HG02938 (cell line): Measurements from ENCODE around the gene ZC3H7B.

Source experiments
- ATAC-seq: cut with Tn5 transposase; IDR thresholded peaks from one replicate; pipeline ENCODE4 v1.9.1; 2021; ENCODE audit warnings: mild to moderate bottlenecking, moderate library complexity; ENCODE audit not compliant: unreplicated experiment

Gene ZC3H7B

DNA sequence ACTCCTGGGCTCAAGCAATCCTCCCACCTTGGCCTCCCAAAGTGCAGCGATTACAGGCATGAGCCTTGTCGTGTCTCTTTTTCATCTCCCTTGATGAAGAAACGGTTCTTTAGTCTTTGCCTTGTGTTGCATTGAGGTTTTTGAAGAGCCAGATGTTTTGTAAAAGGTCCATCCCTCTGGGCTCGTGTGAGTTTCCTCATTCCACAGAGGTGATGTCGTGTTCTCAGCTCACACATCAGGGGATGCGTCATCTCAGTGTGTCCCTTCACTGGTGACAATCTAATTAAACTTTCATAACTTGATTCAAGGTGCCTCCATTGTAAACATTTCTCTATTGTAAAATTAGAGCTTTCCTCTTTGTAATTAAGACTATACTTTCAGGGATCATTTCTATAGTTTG is 50.7 kb downstream of the ZC3H7B start:
- ATAC-seq = no peak

- ATAC-seq = no peak
These were observed 52.7 kb downstream of the ZC3H7B start for GRCh38 chr22:41353862-41354575.

DNA sequence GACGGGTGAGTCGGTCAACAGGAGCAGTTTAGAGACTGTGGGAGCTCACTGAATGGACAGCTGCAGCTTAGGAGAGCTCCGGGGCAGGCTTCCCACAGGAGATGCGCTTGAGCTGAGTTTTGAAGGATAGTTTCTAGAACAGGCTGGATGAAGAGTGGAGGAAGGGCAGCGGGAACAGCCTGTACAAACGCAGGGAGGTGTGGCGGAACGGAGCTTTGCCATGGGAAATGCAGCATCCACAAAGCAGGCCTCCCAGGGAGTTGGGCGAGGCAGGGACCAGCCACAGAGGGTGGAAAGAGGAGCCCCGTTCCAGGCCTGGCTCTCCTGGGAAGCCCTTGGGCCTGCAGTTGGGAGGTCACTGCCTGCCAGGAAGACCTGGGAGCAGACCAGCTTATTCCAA is 53.7 kb downstream of the ZC3H7B start:
- no peak for ATAC-seq

DNA sequence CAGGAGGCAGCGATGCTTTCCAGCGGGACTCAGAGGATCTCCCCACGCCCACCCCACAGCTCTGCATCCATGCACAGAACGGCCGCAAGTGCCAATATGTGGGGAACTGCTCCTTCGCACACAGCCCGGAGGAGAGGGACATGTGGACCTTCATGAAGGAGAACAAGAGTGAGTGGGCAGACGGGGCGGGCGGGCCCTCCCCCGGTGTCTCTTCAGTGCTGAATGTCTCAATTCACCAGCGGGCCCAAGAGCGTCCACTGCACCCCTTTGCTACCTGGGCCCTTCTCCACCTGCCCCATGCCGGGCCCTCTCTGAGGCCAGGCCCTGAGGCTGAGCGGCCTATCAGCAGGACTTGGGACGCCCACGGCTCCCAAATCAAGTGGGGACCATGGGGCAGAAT is 54.6 kb downstream of the ZC3H7B start:
- no peak for ATAC-seq

DNA sequence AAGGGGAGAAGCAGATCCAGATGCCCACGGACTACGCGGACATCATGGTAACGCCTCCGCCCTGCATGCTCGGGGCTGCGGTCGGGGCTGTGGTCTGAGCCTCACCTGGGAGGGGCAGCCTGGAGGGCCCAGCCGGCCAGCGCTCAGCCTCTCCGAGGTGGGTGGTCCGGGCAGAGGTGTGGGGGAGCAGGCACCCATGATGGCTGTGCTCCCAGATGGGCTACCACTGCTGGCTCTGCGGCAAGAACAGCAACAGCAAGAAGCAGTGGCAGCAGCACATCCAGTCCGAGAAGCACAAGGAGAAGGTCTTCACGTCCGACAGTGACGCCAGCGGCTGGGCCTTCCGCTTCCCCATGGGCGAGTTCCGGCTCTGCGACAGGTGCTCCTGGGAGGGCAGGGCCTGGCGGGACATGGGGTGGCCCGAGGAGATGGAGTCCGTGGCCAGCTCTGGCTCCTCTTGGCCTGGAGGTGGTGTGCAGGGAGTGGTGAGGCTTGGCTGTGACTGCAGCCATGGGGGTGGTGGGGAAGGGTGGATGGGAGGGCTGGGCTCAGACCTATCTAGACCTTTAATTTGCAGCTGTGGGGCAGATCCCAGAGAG is 55.2 kb downstream of the ZC3H7B start:
- no peak for ATAC-seq

- no peak for ATAC-seq
These were observed 55.9 kb downstream of the ZC3H7B start for GRCh38 chr22:41357191-41357590.

GRCh38 chr22:41358927-41359326 is 57.6 kb downstream of the ZC3H7B start:
- ATAC-seq = no peak

- ATAC-seq = no peak
These were observed 58.1 kb downstream of the ZC3H7B start for GRCh38 chr22:41359376-41359775.

- no peak for ATAC-seq
These were observed 58.8 kb downstream of the ZC3H7B start for GRCh38 chr22:41360126-41360525.

GRCh38 chr22:41361716-41362310 is 60.5 kb downstream of the ZC3H7B start:
- no peak for ATAC-seq

- no peak for ATAC-seq
These were observed 61.3 kb downstream of the ZC3H7B start for GRCh38 chr22:41362615-41363014.

DNA sequence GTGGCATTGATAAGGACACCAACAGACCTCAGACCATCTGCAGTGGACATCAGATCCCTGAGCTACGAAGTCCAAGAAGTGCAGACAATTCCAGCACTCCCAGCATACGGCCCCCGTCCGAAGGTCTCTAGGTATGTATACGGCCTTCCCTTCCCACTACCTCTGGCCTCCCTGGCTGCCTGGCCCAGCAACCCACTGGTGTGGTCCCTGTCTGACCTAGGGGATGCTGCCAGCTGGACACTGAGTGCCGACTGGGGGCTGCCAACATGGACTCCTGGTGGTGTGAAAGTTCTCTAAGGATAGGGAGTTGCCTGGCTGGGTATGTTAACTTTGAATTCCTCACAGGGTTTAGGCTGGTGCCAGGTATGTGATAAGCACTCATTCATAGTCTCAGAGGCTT is 62.9 kb downstream of the ZC3H7B start:
- no peak for ATAC-seq

- no peak for ATAC-seq
These were observed 63.6 kb downstream of the ZC3H7B start for GRCh38 chr22:41364955-41365354.

DNA sequence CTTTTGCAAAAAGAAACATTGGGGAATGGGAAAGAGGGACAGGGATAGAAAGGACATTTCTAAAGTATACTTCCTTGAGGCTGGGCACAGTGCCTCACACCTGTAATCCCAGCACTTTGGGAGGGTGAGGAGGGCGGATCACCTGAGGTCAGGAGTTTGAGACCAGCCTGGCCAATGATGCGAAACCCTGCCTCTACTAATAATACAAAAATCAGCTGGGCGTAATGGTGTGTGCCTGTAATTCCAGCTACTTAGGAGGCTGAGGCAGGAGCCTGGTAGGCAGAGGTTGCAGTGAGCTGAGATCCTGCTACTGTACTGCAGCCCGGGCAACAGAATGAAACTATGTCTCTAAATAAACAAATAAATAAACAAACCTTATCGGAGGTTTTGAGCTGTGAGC is 64.1 kb downstream of the ZC3H7B start:
- no peak for ATAC-seq

GRCh38 chr22:41366323-41367029 is 65.2 kb downstream of the ZC3H7B start:
- ATAC-seq = no peak

DNA sequence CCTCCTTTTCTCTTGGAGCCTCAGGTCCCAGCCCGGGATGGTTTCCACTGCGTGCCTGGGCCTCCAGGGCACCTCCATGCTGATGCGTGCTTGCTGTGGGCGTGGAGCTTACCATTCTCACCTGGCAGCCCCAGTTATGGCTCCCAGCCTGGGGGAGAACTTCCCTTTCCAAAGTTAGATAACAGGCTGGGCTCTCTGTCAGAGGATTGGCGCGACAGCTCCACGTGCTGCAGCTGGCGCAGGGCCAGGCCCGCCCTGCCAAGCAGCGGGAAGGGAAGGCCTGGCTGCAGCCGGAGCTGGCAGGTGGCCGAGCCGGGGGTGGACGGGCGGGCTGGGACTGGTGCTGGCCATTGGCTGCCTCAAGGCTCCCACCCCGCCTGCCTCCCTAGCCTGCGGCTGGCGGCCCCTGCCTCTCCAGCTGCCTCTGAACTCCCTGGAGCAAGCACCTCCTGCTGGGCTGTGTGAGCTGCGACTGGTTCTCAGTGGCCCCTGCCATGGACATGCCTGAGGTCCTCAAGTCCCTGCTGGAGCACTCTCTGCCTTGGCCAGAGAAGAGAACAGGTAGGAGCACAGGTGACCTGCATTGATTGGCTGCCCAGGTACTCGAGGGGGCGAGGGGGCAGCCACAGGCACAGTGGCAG is 65.8 kb downstream of the ZC3H7B start:
- no peak for ATAC-seq

DNA sequence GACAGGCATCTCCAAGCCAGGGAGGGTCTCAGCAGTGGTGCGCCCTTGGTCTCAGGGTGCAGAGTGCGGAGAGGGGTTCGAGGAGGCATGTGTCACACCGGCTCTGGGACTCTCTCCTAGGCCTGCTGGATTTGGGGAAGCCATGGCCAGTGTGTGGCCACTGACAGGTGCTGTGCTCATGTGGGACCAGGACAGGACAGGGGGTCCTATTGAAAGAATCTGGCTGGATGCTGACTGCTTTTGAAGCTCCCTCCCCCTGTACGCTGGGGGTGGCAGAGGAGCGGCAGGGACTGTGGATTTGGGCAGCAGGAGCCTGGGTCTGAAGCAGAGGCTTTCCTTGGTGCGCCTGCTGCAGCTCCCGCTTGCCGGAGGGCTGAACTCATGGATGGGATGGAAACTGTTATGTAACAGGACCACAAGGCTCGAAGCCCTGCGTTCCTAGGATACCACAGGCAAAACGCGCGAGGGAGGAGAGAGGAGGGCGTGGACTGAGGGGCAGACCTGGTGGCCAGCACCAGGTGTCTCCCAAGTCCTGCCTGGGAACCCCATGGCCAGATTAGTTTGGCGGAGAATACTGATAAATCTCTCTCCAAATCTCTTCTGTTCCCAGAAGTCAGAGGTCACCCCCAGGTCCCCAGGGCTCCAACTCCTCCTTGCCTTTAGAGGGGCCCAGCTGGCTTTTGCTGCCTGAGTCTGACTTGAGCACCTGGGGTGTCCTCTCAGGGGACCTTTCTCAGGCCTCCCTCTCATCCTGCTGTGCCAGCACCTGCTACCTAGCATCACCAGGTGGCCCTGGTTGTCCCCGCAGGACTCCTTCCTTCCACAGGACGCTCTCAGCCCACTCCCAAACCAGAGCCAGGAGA is 66.6 kb downstream of the ZC3H7B start:
- no peak for ATAC-seq

GRCh38 chr22:41368543-41369423 is 67.5 kb downstream of the ZC3H7B start:
- ATAC-seq = no peak

DNA sequence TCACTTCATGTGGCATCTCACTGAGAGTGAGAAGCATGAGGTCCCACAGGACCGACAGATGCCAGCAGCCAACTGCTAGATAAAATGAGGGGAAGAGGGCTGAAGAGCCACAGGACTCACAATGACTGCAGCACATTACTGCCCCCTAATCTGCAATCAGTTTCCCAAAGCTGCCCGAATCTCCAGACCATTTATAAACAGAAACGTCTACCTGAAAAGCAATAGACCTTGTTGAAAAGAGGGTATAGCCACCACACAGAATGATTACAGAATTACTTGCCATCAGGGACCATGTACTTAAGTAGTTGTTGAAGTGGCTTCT is 68.1 kb downstream of the ZC3H7B start:
- ATAC-seq = no peak

DNA sequence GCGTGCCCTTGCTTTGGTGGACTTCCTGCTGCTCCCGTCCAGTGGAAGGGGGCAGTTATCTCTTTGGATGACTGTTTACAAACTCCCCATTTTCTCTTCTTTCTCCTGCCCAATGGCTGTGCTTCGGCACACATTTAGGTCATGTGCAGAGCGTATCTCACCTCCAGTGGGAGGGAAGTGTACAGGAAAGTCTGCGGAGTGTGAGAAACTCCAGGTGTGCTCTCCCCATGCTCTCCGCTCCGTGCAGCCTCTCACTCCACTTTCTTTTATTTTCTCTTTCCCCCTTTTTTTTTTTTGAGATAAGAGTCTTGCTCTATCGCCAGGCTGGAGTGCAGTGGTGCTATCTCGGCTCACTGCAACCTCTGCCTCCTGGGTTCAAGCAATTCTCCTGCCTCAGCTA is 68.5 kb downstream of the ZC3H7B start:
- no peak for ATAC-seq
